ENCODE measurements around the gene CSF2.
A peak's percentile ranks its signal among the peaks of the same experiment; 100 is the strongest.

CSF2 gene

GRCh38 chr5:132059696-132060500 is 13.7 kb upstream of the CSF2 start:
- H3K27ac Mint-ChIP-seq = no peak overlapping the region
- no peaks in the 10 kb centered on the region for H3K36me3 Mint-ChIP-seq (ENCODE audit: low read depth)
- H3K27me3 Mint-ChIP-seq (ENCODE audit: low read depth, poor library complexity) = peaks cover 7% of the 10 kb centered on the region
- H3K4me1 Mint-ChIP-seq = no peaks in the 10 kb centered on the region
- no peak for TF ChIP-seq CTCF (IDR thresholded peaks at IDR 0.05)
- no peak overlapping the region for H3K4me3 Mint-ChIP-seq
- no peaks in the 10 kb centered on the region for H3K9me3 Mint-ChIP-seq
- DNase-seq = no peak

- no peak for TF ChIP-seq CTCF (IDR thresholded peaks at IDR 0.05)
- Mint-ChIP-seq H3K27ac (peak within 1 kb of the TSS; percentile 18), H3K36me3 (ENCODE audit: low read depth) (no peaks in the 10 kb centered on the region), H3K27me3 (ENCODE audit: low read depth, poor library complexity) (peaks cover 7% of the 10 kb centered on the region), H3K4me3 (no peak within 1 kb of the TSS), H3K4me1 (peaks cover 4% of the 10 kb centered on the region), H3K9me3 (no peaks in the 10 kb centered on the region)
- no peak for DNase-seq
Observed at GRCh38 chr5:132060501-132061161, 13.0 kb upstream of the CSF2 start, which contains the start of gene IL3. TSS of gene IL3 (plus strand) at chr5:132060655. CDS start at chr5:132060707, 52 bp downstream.

DNA sequence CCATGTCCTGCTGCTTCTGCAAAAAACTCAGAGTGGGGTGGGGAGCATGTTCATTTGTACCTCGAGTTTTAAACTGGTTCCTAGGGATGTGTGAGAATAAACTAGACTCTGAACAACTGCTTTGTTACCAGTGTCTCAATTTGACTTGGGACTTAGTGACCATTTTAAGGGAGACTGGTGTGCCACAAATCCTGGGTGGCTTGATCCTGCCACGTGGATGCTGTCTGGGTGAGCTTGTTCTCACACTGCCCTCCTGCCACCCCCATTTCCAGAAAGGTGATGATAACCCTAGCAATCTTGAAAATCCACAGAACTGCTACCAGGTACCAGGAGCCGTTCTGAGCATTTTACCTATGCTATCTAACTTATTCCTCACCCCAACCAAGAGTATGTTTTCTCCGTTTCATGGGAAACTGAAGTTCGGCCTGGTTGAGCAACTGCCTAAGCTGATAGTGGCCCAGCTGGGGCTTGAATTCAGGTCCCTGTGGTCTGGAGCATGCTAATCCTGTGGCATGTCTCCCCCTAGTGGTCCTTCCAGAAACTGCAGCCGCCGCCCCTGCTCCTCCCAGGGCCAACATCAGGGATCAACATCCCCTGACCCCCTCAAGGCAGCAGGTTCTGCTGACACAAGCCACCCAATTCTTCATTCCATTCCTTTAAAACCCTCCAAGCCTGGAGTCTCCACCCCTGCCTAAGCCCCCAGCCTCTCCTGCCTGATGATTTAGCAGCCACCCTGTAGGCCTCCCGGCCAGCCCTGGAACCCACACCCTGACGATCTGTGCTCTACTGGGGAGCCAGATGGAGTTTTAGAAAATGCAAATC is 10.3 kb upstream of the CSF2 start:
- no peaks in the 10 kb centered on the region for H3K36me3 Mint-ChIP-seq (ENCODE audit: low read depth)
- H3K27ac Mint-ChIP-seq = no peak overlapping the region
- DNase-seq = peak; percentile 89
- peaks cover 4% of the 10 kb centered on the region for H3K4me1 Mint-ChIP-seq
- no peak overlapping the region for H3K4me3 Mint-ChIP-seq
- H3K9me3 Mint-ChIP-seq = no peaks in the 10 kb centered on the region
- peaks cover 7% of the 10 kb centered on the region for H3K27me3 Mint-ChIP-seq (ENCODE audit: low read depth, poor library complexity)
- TF ChIP-seq CTCF (IDR thresholded peaks at IDR 0.05) = peak; percentile 98

DNA sequence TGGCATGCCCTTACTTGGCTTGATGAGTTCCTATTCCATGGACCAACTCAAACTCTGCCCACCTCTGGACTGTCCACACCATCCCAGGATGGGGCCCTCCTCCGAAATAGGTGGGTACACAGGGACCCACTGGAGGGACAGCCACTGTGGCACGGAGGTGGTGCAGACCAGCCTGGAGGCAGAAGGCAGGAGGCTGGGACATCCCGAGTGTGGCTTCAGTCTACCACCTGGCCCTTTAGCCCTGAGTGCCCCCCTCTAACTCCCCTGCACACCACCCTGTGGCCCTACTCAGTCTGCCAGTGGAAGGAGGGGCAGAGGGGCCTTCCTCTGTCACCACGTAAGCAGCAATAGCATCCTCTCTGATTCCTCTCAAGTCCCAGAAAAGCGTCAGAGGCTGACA is 9.4 kb upstream of the CSF2 start:
- Mint-ChIP-seq H3K4me3 (no peak overlapping the region), H3K27ac (no peak overlapping the region), H3K4me1 (peaks cover 4% of the 10 kb centered on the region), H3K27me3 (ENCODE audit: low read depth, poor library complexity) (peaks cover 10% of the 10 kb centered on the region), H3K9me3 (no peaks in the 10 kb centered on the region), H3K36me3 (ENCODE audit: low read depth) (no peaks in the 10 kb centered on the region)
- DNase-seq = no peak
- TF ChIP-seq CTCF (IDR thresholded peaks at IDR 0.05) = no peak

DNA sequence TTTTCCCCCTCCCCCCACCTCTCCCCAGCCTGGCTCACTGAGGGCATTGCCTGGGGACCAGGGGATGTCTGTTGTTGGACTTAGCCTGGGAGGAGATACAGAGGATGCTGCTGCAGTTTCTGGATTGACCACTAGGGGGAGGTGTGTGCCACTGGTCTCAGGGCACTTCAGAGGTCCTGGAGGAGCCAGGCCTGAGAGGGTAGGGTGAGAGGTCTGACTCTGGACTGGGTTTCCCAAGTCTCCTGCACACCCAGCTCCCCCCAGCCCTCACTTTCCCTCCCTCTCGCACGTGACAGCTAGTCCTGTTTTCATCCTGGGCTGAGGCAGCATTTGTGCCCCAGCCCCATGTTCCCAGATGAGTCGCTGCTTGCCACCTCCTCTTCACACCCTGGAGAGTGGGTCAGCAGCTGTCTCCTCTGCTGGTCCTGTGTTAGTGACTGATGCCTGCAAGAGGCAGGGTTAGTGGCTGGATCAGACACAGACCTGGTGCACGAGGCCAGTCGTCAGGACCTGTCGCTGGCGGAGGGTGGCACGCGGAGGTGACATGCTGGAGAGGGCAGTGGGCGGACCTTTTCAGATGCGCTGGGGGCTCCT is 8.8 kb upstream of the CSF2 start:
- Mint-ChIP-seq H3K9me3 (no peaks in the 10 kb centered on the region), H3K4me1 (peaks cover 4% of the 10 kb centered on the region), H3K27ac (no peak overlapping the region), H3K36me3 (ENCODE audit: low read depth) (no peaks in the 10 kb centered on the region), H3K27me3 (ENCODE audit: low read depth, poor library complexity) (peaks cover 11% of the 10 kb centered on the region), H3K4me3 (no peak overlapping the region)
- peak; percentile 90 for DNase-seq
- TF ChIP-seq CTCF (IDR thresholded peaks at IDR 0.05) = peak; percentile 91
